Body of pancreas (tissue), 4 donors: ENCODE data around the gene ATIC.
"Not testable (repeated sequence)": the region's sequence is repeated elsewhere in the genome, so short reads cannot be mapped to it uniquely, and the experiment has no call there.

Experiments used
- POLR2A ChIP-seq, 3 donors: fragments of 450-650 bp; IDR thresholded peaks; one replicate each; pipeline ENCODE4 v1.6.1; 2016; ENCODE audit warnings: antibody characterized with exemption in 3 of 3, mild to moderate bottlenecking in 2 of 3
- TF ChIP-seq, protein P1 (sequence below), 7 experiments: fragments of 450-650 bp in 4 of 7; fragments of 200-600 bp in 3 of 7; sonication (generic) in 3 of 7; IDR thresholded peaks; one replicate each; pipeline ENCODE4 v1.5.1; 2016 to 2019; ENCODE audit warnings: antibody characterized with exemption in 7 of 7

DNA sequence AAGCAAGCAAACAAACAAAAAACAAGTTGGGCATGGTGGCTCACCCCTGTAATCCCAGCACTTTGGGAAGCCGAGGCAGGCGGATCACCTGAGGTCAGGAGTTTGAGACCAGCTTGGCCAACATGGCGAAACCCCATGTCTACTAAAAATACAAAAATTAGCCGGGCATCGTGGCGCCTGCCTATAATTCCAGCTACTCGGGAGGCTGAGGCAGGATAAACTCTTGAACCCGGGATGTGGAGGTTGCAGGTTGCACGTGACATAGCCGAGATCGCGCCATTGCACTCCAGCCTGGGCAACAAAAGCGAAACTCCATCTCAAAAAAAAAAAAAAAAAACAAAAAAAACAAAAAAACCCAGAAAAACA is 617 bp upstream of the ATIC start:
- TF ChIP-seq, protein P1, sequence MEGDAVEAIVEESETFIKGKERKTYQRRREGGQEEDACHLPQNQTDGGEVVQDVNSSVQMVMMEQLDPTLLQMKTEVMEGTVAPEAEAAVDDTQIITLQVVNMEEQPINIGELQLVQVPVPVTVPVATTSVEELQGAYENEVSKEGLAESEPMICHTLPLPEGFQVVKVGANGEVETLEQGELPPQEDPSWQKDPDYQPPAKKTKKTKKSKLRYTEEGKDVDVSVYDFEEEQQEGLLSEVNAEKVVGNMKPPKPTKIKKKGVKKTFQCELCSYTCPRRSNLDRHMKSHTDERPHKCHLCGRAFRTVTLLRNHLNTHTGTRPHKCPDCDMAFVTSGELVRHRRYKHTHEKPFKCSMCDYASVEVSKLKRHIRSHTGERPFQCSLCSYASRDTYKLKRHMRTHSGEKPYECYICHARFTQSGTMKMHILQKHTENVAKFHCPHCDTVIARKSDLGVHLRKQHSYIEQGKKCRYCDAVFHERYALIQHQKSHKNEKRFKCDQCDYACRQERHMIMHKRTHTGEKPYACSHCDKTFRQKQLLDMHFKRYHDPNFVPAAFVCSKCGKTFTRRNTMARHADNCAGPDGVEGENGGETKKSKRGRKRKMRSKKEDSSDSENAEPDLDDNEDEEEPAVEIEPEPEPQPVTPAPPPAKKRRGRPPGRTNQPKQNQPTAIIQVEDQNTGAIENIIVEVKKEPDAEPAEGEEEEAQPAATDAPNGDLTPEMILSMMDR (IDR thresholded peaks at IDR 0.05): not testable (repeated sequence)
- not testable (repeated sequence) for TF ChIP-seq POLR2A (IDR thresholded peaks at IDR 0.05)
